Measurements from ENCODE around the gene CD300A.

GRCh38 chr17:74523308-74523707, 56.9 kb downstream of the CD300A start:
- TF ChIP-seq CTCF (IDR thresholded peaks at IDR 0.05 in 4 of 5, conservative IDR thresholded peaks at IDR 0.05 in 1 of 5) (no peak), POLR2A (IDR thresholded peaks at IDR 0.05) (no peak)
